GM20000 (cell line): ENCODE data around the gene TSLP.

ENCODE experiments used
- DNase-seq: peaks from one replicate; pipeline ENCODE4 v3.0.0; 2012; ENCODE audit warnings: low spot score
- CTCF ChIP-seq: IDR thresholded peaks from 2 replicates; pipeline ENCODE4 v1.5.1; 2012; ENCODE audit warnings: mild to moderate bottlenecking, control low read depth; ENCODE audit errors: extremely low read depth, missing control alignments

The TSLP gene

GRCh38 chr5:111126896-111127295 lies 55.4 kb downstream of the TSLP start:
- DNase-seq: no peak

More at GRCh38 chr5:111126896-111127295, 55.4 kb downstream of the TSLP start:
- TF ChIP-seq CTCF: no peak
